Kidney (tissue), 14 donors: Measurements from ENCODE around the gene PROC. TPM values are rescaled to one million over a fixed set of nuclear protein-coding genes. Genes with fewer than 3 reads are reported as not detected.

Experiments
- DNase-seq, 5 donors: peaks; one replicate each; pipeline ENCODE4 v3.0.0-alpha.2; 2013 to 2020
- FAIRE-seq: peaks from 2 replicates; lab custom pipeline; 2012; peaks lifted over from hg19 to GRCh38; lab: Jason Lieb, UNC
- H3K27ac ChIP-seq, 2 donors: one replicate each; pipeline ENCODE4 v1.7.0; 2013; ENCODE audit warnings: low read depth in 2 of 2, low read length in 2 of 2, inconsistent platforms in 1 of 2
- H3K27me3 ChIP-seq: one replicate; pipeline ENCODE4 v1.7.1; 2013; ENCODE audit warnings: low read length, inconsistent platforms; ENCODE audit not compliant: control insufficient read depth, insufficient read depth
- H3K36me3 ChIP-seq, 3 donors: one replicate each; pipeline versions ENCODE4 v1.7.0 to v1.7.1; 2013; ENCODE audit warnings: low read length in 3 of 3, control low read depth in 1 of 3, inconsistent platforms in 1 of 3; ENCODE audit not compliant: insufficient read depth in 3 of 3, control insufficient read depth in 2 of 3
- H3K4me1 ChIP-seq, 3 donors: one replicate each; pipeline versions ENCODE4 v1.7.0 to v1.7.1; 2013; ENCODE audit warnings: low read length in 3 of 3, inconsistent platforms in 1 of 3, low read depth in 1 of 3; ENCODE audit not compliant: control insufficient read depth in 2 of 3, insufficient read depth in 2 of 3
- H3K4me3 ChIP-seq, 3 donors: one replicate each; pipeline versions ENCODE4 v1.7.0 to v1.8.1; 2013; ENCODE audit warnings: low read length in 3 of 3, control low read depth in 1 of 3, inconsistent platforms in 1 of 3
- H3K9ac ChIP-seq, 3 donors: one replicate each; pipeline versions ENCODE4 v1.7.0 to v1.7.1; 2013; ENCODE audit warnings: low read length in 3 of 3, control low read depth in 1 of 3, inconsistent platforms in 1 of 3
- H3K9me3 ChIP-seq, 3 donors: one replicate each; pipeline versions ENCODE4 v1.7.0 to v1.7.1; 2013; ENCODE audit warnings: low read length in 3 of 3, control low read depth in 1 of 3, inconsistent platforms in 1 of 3; ENCODE audit not compliant: control insufficient read depth in 2 of 3, insufficient read depth in 1 of 3
- CTCF ChIP-seq: IDR thresholded peaks from 3 replicates; pipeline ENCODE4 v1.5.1; 2012; ENCODE audit warnings: mild to moderate bottlenecking, moderate library complexity, borderline replicate concordance; ENCODE audit not compliant: insufficient read depth; ENCODE audit errors: extremely low read depth
- intact Hi-C: fragments of 100-400 bp; cut with DNase I; formaldehyde crosslinking; loops from one replicate; pipeline ENCODE4 v1.11.1; 2022
- polyA plus RNA-seq: library from polyadenylated mRNA; stranded (reverse); fragments of 350-450 nt; fragmentation: Illumina TruSeq; extraction: RNeasy Lipid Tissue Mini Kit (QIAGEN cat#74804); gene quantifications from one replicate; pipeline ENCODE4 v1.2.3, GENCODE V29; 2014; ENCODE audit warnings: low read depth, low replicate concordance; ENCODE audit not compliant: insufficient read depth
- total RNA-seq: library from RNA; stranded (reverse); fragmentation: NEBNext Ultra II Directional; extraction: Animal tissue kit (Norgen Biotek cat#: 25700); gene quantifications from one replicate; pipeline ENCODE4 v1.2.1, GENCODE V29; 2021
- donor health status: control.
- donor health status: control.
- donor health status: control.
- donor health status: control.
- donor health status: control.
- donor health status: DM: yes; HTN: yes; CAD: no.
- donor health status: Normal renal cell carcinoma (clear cell type).

The PROC gene
- total and polyA plus RNA-seq, 2 donors from 2014 or later: 5.9 to 51.0 TPM

GRCh38 chr2:127455566-127456493, 37.6 kb downstream of the PROC start:
- H3K4me1 ChIP-seq: no peaks in the 10 kb centered on the region
- DNase-seq (peak in 2 of 5 donors; percentile 49 to 64), FAIRE-seq (no peak)
- TF ChIP-seq CTCF: no peak
- H3K27ac ChIP-seq: peak overlapping the region in 1 of 2 donors; percentile 44
- no peaks in the 10 kb centered on the region for H3K9me3 ChIP-seq
- H3K36me3 ChIP-seq: no peaks in the 10 kb centered on the region
- no peak overlapping the region for H3K9ac ChIP-seq
- H3K27me3 ChIP-seq: no peaks in the 10 kb centered on the region
- intact Hi-C loops: no loop called here
- peak overlapping the region in 1 of 3 donors; percentile 21 for H3K4me3 ChIP-seq

- Histone ChIP-seq H3K9me3 (no peaks in the 10 kb centered on the region), H3K9ac (no peak overlapping the region), H3K27ac (no peak overlapping the region), H3K4me1 (no peaks in the 10 kb centered on the region), H3K36me3 (no peaks in the 10 kb centered on the region), H3K27me3 (no peaks in the 10 kb centered on the region), H3K4me3 (no peak overlapping the region)
- intact Hi-C loops: no loop called here
- DNase-seq: no peak
- FAIRE-seq: no peak
- TF ChIP-seq CTCF: no peak
Measured at GRCh38 chr2:127456960-127457359, 38.7 kb downstream of the PROC start.

GRCh38 chr2:127462461-127462860, 44.2 kb downstream of the PROC start:
- TF ChIP-seq CTCF: no peak
- Histone ChIP-seq H3K27me3 (no peaks in the 10 kb centered on the region), H3K9me3 (no peaks in the 10 kb centered on the region), H3K4me1 (peaks cover 0 to 5% (median 0%) of the 10 kb centered on the region in 3 donors), H3K36me3 (no peaks in the 10 kb centered on the region), H3K27ac (no peak overlapping the region), H3K4me3 (no peak overlapping the region), H3K9ac (no peak overlapping the region)
- intact Hi-C loops: no loop called here
- DNase-seq (no peak), FAIRE-seq (no peak)
